OCI-LY3 (cell line): ENCODE results near the gene GSE1.

Source experiments
- EZH2phosphoT487 ChIP-seq: fragments of 200-600 bp; shearing (Covaris generic); IDR thresholded peaks from 2 replicates; pipeline ENCODE4 v1.6.1; 2018; ENCODE audit warnings: antibody characterized with exemption, mixed run types, low read depth
- TF ChIP-seq, protein P1 (sequence below): fragments of 200-600, 300-600 bp; sonication (generic); IDR thresholded peaks from 2 replicates; pipeline ENCODE4 v1.5.1; 2014; ENCODE audit warnings: antibody characterized with exemption, low read length, low read depth

GRCh38 chr16:85594273-85594977 lies 18.7 kb upstream of the GSE1 start:
- TF ChIP-seq, protein P1, sequence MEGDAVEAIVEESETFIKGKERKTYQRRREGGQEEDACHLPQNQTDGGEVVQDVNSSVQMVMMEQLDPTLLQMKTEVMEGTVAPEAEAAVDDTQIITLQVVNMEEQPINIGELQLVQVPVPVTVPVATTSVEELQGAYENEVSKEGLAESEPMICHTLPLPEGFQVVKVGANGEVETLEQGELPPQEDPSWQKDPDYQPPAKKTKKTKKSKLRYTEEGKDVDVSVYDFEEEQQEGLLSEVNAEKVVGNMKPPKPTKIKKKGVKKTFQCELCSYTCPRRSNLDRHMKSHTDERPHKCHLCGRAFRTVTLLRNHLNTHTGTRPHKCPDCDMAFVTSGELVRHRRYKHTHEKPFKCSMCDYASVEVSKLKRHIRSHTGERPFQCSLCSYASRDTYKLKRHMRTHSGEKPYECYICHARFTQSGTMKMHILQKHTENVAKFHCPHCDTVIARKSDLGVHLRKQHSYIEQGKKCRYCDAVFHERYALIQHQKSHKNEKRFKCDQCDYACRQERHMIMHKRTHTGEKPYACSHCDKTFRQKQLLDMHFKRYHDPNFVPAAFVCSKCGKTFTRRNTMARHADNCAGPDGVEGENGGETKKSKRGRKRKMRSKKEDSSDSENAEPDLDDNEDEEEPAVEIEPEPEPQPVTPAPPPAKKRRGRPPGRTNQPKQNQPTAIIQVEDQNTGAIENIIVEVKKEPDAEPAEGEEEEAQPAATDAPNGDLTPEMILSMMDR: no peak
- TF ChIP-seq EZH2phosphoT487: no peak
